Skeletal muscle tissue (tissue), 4 donors: Measurements from ENCODE around the gene STRN. TPM values are rescaled to one million over a fixed set of nuclear protein-coding genes. Genes with fewer than 3 reads are reported as not detected.

ENCODE experiments used
- H3K27ac ChIP-seq: one replicate; pipeline ENCODE4 v1.7.0; 2013; ENCODE audit warnings: mild to moderate bottlenecking, low read depth, low read length, inconsistent platforms
- H3K27me3 ChIP-seq, 3 donors: one replicate each; pipeline ENCODE4 v1.7.0; 2013; ENCODE audit warnings: low read length in 3 of 3; ENCODE audit not compliant: control insufficient read depth in 3 of 3, insufficient read depth in 3 of 3
- H3K36me3 ChIP-seq, 3 donors: one replicate each; pipeline ENCODE4 v1.7.0; 2013; ENCODE audit warnings: low read length in 3 of 3; ENCODE audit not compliant: control insufficient read depth in 3 of 3, insufficient read depth in 3 of 3
- H3K4me1 ChIP-seq, 3 donors: one replicate each; pipeline ENCODE4 v1.7.0; 2013; ENCODE audit warnings: low read length in 3 of 3, mild to moderate bottlenecking in 3 of 3; ENCODE audit not compliant: control insufficient read depth in 3 of 3, insufficient read depth in 3 of 3
- H3K4me3 ChIP-seq, 3 donors: one replicate each; pipeline ENCODE4 v1.7.0; 2013; ENCODE audit warnings: low read length in 3 of 3
- H3K9ac ChIP-seq, 3 donors: one replicate each; pipeline ENCODE4 v1.7.0; 2013; ENCODE audit warnings: low read length in 3 of 3, mild to moderate bottlenecking in 3 of 3, moderate library complexity in 2 of 3, low read depth in 1 of 3
- H3K9me3 ChIP-seq, 3 donors: one replicate each; pipeline ENCODE4 v1.7.0; 2013; ENCODE audit warnings: low read length in 3 of 3; ENCODE audit not compliant: control insufficient read depth in 3 of 3
- total RNA-seq: library from RNA; depleted of rRNA; stranded (reverse); fragments of >200 nt; gene quantifications from one replicate; pipeline ENCODE4 v1.2.3, GENCODE V29; 2014
- donor health status: Osteomylitis.

STRN gene
- total RNA-seq, 1 donor from 2014 or later: 15.7 TPM

DNA sequence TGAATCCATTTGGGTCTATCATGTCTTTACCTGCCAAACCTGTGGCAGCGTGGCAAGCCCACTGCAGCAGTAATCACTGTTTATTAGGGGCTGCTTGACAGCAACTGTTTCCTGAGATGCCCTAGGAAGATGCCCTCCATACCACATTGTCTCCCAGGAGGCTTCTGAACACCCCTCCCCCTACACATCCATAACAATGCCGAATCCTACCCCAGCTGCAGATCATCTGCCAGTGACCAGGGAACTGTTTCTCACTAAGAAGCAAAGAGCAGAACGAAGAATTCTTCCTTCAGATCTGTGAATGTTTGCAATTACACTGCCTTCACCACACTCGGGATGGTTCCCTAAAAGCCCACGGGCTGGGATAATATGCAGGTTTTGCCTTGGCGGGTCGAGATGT, 142.1 kb downstream of the STRN start:
- Histone ChIP-seq H3K27ac (no peak overlapping the region), H3K36me3 (no peaks in the 10 kb centered on the region), H3K9me3 (no peaks in the 10 kb centered on the region), H3K9ac (no peak overlapping the region), H3K27me3 (peaks cover 0 to 4% (median 3%) of the 10 kb centered on the region in 3 donors), H3K4me3 (no peak overlapping the region), H3K4me1 (no peaks in the 10 kb centered on the region)

DNA sequence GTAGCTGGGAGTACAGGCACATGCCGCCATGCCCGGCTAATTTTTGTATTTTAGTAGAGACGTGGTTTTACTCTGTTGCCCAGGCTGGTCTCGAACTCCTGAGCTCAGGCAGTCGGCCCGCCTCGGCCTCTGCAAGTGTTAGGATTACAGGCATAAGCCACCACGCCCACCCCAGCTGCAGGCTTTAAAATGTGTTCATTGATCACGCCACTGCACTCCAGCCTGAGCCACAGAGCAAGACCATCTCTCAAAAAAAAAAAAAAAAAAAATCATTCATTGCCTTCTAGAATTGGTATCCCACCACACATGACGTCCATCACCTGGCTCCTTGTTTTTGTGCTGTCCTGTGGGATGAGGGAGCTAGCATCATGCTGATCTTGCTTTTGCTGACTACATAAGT, 142.5 kb downstream of the STRN start:
- H3K9me3 ChIP-seq: no peaks in the 10 kb centered on the region
- H3K4me3 ChIP-seq: no peak overlapping the region
- no peaks in the 10 kb centered on the region for H3K4me1 ChIP-seq
- no peaks in the 10 kb centered on the region for H3K36me3 ChIP-seq
- no peak overlapping the region for H3K27ac ChIP-seq
- no peak overlapping the region for H3K9ac ChIP-seq
- H3K27me3 ChIP-seq: peaks cover 0 to 4% (median 3%) of the 10 kb centered on the region in 3 donors

DNA sequence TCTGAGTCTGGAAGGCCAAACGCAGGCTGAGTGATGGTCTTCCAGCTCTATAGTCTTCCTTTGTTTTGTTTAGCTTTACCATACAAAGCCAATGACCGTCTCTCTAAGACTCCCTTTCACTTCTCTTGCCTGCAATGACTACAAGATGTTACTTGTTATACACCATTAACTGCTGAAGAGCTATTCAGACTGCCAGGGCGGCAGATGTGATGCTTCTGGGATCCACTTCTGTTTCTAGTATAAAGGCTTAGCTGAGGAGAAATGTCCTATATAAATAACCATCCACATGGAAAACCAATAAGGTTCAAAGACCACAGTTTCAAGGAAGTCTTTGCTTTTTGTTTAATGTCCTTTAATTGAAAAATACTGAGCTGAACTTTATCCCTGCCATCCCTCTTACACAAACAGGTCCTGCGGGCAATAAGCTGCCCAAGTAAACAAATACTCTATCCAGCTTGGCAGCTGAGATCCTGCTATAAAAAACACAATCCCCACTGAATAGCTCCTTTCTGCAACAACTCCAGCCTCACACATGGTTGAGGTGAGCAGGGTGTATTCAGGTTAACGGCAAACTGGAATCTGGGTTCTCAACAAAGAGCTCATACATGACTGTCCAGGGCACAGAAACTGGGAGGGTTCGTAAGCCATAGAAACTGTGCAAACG, 145.3 kb downstream of the STRN start:
- Histone ChIP-seq H3K36me3 (no peaks in the 10 kb centered on the region), H3K27me3 (peaks cover 0 to 4% (median 3%) of the 10 kb centered on the region in 3 donors), H3K9ac (no peak overlapping the region), H3K4me3 (no peak overlapping the region), H3K9me3 (no peaks in the 10 kb centered on the region), H3K4me1 (no peaks in the 10 kb centered on the region), H3K27ac (no peak overlapping the region)

DNA sequence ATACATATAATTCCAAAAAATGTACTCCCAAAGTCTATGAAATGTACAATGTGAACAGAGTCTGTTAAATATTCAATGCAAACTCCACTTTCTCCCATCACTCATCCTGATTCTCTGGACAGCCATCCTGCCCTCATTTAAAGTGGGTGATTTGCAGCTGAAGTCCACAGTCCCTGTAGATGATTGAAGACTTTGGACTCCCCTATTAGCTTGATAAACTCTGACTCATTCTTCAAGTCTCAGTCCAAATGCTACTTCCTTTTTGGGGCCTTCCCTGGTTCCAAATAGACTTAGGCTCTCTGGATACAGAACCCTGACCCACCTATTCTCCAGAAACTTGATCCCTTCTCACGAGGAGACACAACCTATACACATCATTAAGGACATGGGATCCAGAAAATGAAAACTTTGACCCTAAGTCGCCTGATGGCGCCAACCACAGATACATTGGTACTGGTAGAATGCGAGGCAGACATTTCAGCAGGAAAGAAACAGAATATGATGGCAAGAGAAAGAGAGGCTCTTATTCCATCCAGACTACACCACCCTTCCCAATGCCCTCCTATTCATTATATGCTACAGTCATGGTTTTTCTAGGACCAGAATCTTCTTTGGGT, 147.1 kb downstream of the STRN start:
- Histone ChIP-seq H3K27ac (no peak overlapping the region), H3K9ac (no peak overlapping the region), H3K36me3 (no peaks in the 10 kb centered on the region), H3K4me3 (no peak overlapping the region), H3K9me3 (no peaks in the 10 kb centered on the region), H3K4me1 (no peaks in the 10 kb centered on the region), H3K27me3 (peaks cover 0 to 2% (median 1%) of the 10 kb centered on the region in 3 donors)

- Histone ChIP-seq H3K9me3 (no peaks in the 10 kb centered on the region), H3K36me3 (no peaks in the 10 kb centered on the region), H3K27ac (no peak overlapping the region), H3K27me3 (no peaks in the 10 kb centered on the region), H3K9ac (no peak overlapping the region), H3K4me1 (no peaks in the 10 kb centered on the region), H3K4me3 (no peak overlapping the region)
These were observed 147.8 kb downstream of the STRN start for GRCh38 chr2:36818542-36818941.

GRCh38 chr2:36812196-36812595, 154.1 kb downstream of the STRN start:
- H3K27ac ChIP-seq: no peak overlapping the region
- H3K27me3 ChIP-seq: no peaks in the 10 kb centered on the region
- H3K36me3 ChIP-seq: peaks cover 0 to 2% (median 0%) of the 10 kb centered on the region in 3 donors
- no peak overlapping the region for H3K9ac ChIP-seq
- no peak overlapping the region for H3K4me3 ChIP-seq
- H3K4me1 ChIP-seq: no peaks in the 10 kb centered on the region
- no peaks in the 10 kb centered on the region for H3K9me3 ChIP-seq

- Histone ChIP-seq H3K9me3 (no peaks in the 10 kb centered on the region), H3K36me3 (peaks cover 0 to 2% (median 0%) of the 10 kb centered on the region in 3 donors), H3K9ac (no peak overlapping the region), H3K4me1 (no peaks in the 10 kb centered on the region), H3K4me3 (no peak overlapping the region), H3K27ac (no peak overlapping the region), H3K27me3 (no peaks in the 10 kb centered on the region)
These were observed 155.3 kb downstream of the STRN start for GRCh38 chr2:36811071-36811470.

- no peak overlapping the region for H3K9ac ChIP-seq
- H3K4me1 ChIP-seq: no peaks in the 10 kb centered on the region
- no peaks in the 10 kb centered on the region for H3K9me3 ChIP-seq
- no peak overlapping the region for H3K27ac ChIP-seq
- H3K4me3 ChIP-seq: no peak overlapping the region
- H3K27me3 ChIP-seq: no peaks in the 10 kb centered on the region
- peaks cover 0 to 2% (median 0%) of the 10 kb centered on the region in 3 donors for H3K36me3 ChIP-seq
These were observed 157.3 kb downstream of the STRN start for GRCh38 chr2:36809069-36809445.

DNA sequence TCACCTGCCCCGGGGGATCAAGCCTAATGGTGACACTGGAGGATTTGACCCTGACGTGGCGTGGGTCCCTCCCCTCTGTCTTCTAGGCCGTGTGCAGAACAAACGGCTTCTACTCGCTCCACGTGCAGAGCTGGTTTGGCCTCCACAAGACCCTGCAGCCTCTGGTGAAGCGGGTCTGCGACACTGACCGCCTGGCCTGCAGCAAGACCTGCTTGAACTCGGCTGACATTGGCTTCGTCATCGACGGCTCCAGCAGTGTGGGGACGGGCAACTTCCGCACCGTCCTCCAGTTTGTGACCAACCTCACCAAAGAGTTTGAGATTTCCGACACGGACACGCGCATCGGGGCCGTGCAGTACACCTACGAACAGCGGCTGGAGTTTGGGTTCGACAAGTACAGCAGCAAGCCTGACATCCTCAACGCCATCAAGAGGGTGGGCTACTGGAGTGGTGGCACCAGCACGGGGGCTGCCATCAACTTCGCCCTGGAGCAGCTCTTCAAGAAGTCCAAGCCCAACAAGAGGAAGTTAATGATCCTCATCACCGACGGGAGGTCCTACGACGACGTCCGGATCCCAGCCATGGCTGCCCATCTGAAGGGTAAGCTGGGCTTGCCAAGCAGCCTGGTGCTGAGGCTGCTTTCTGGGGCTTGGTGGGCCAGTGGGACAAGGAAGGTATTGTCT, 157.8 kb downstream of the STRN start:
- Histone ChIP-seq H3K27ac (no peak overlapping the region), H3K4me1 (no peaks in the 10 kb centered on the region), H3K9me3 (no peaks in the 10 kb centered on the region), H3K36me3 (peaks cover 0 to 2% (median 0%) of the 10 kb centered on the region in 3 donors), H3K9ac (no peak overlapping the region), H3K4me3 (no peak overlapping the region), H3K27me3 (no peaks in the 10 kb centered on the region)

DNA sequence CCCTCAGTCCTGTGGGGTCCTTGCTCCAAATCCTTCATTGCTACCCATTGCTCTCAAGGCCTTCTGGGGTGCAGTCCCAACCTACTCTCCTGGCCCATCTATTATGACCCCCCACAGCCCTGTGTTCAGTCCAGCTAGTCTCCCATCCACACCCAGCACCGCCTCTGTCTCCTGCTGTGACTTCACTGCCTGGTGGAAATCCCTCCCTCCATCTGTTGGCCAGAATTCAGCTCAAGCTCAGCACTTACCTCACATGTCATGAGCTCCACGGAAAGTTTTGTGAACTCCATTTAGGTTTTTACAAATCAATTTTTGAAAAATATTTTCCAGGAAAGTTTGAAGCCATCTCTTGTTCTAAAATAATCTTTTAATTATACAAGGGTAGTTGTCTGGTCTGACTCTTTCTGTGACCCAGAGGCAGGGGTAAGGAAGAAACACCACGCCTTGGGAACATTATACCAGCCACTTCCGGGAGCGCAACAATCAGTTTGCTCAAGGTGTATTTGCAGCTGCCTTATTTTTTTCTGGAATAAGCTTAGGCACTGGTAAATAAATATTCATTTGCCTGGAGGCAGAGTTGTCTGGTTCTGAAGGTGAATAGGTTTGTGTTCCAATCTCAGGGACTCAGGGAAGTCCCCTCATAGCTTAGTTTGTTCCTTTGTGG, 159.0 kb downstream of the STRN start:
- Histone ChIP-seq H3K4me3 (no peak overlapping the region), H3K9me3 (no peaks in the 10 kb centered on the region), H3K4me1 (no peaks in the 10 kb centered on the region), H3K36me3 (peaks cover 0 to 4% (median 2%) of the 10 kb centered on the region in 3 donors), H3K9ac (no peak overlapping the region), H3K27me3 (no peaks in the 10 kb centered on the region), H3K27ac (no peak overlapping the region)
